Measurements from ENCODE around the gene SHISA5.

The SHISA5 gene

GRCh38 chr3:48472673-48472922 lies 31.4 kb downstream of the SHISA5 start:
- ATAC-seq, result peak; percentile 46
- no peak for TF ChIP-seq SNAI2 (CRISPR knock-in tag; IDR thresholded peaks at IDR 0.05)
- TF ChIP-seq, protein P1, sequence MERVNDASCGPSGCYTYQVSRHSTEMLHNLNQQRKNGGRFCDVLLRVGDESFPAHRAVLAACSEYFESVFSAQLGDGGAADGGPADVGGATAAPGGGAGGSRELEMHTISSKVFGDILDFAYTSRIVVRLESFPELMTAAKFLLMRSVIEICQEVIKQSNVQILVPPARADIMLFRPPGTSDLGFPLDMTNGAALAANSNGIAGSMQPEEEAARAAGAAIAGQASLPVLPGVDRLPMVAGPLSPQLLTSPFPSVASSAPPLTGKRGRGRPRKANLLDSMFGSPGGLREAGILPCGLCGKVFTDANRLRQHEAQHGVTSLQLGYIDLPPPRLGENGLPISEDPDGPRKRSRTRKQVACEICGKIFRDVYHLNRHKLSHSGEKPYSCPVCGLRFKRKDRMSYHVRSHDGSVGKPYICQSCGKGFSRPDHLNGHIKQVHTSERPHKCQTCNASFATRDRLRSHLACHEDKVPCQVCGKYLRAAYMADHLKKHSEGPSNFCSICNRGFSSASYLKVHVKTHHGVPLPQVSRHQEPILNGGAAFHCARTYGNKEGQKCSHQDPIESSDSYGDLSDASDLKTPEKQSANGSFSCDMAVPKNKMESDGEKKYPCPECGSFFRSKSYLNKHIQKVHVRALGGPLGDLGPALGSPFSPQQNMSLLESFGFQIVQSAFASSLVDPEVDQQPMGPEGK (CRISPR knock-in tag; IDR thresholded peaks at IDR 0.05; ENCODE audit: borderline replicate concordance), result peak; percentile 0; the same call in 1 of the 2 replicates

GRCh38 chr3:48470286-48470685 lies 33.7 kb downstream of the SHISA5 start:
- ATAC-seq, result no peak
- no peak for TF ChIP-seq SNAI2 (CRISPR knock-in tag; IDR thresholded peaks at IDR 0.05)
- no peak for TF ChIP-seq ZFP30 (CRISPR knock-in tag; IDR thresholded peaks at IDR 0.05)
- no peak for TF ChIP-seq TOX (CRISPR knock-in tag; IDR thresholded peaks at IDR 0.05; ENCODE audit: borderline replicate concordance)
- no peak for TF ChIP-seq CREB5 (CRISPR knock-in tag; IDR thresholded peaks at IDR 0.05; ENCODE audit: low read depth)
- TF ChIP-seq ZFP3 (CRISPR knock-in tag; IDR thresholded peaks at IDR 0.05), result no peak
- TF ChIP-seq, protein P2, sequence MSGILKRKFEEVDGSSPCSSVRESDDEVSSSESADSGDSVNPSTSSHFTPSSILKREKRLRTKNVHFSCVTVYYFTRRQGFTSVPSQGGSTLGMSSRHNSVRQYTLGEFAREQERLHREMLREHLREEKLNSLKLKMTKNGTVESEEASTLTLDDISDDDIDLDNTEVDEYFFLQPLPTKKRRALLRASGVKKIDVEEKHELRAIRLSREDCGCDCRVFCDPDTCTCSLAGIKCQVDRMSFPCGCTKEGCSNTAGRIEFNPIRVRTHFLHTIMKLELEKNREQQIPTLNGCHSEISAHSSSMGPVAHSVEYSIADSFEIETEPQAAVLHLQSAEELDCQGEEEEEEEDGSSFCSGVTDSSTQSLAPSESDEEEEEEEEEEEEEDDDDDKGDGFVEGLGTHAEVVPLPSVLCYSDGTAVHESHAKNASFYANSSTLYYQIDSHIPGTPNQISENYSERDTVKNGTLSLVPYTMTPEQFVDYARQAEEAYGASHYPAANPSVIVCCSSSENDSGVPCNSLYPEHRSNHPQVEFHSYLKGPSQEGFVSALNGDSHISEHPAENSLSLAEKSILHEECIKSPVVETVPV (CRISPR knock-in tag; IDR thresholded peaks at IDR 0.05), result no peak
- TF ChIP-seq ESRRG (CRISPR knock-in tag; IDR thresholded peaks at IDR 0.05), result no peak
- no peak for TF ChIP-seq TSHZ2 (CRISPR knock-in tag; IDR thresholded peaks at IDR 0.05)

DNA sequence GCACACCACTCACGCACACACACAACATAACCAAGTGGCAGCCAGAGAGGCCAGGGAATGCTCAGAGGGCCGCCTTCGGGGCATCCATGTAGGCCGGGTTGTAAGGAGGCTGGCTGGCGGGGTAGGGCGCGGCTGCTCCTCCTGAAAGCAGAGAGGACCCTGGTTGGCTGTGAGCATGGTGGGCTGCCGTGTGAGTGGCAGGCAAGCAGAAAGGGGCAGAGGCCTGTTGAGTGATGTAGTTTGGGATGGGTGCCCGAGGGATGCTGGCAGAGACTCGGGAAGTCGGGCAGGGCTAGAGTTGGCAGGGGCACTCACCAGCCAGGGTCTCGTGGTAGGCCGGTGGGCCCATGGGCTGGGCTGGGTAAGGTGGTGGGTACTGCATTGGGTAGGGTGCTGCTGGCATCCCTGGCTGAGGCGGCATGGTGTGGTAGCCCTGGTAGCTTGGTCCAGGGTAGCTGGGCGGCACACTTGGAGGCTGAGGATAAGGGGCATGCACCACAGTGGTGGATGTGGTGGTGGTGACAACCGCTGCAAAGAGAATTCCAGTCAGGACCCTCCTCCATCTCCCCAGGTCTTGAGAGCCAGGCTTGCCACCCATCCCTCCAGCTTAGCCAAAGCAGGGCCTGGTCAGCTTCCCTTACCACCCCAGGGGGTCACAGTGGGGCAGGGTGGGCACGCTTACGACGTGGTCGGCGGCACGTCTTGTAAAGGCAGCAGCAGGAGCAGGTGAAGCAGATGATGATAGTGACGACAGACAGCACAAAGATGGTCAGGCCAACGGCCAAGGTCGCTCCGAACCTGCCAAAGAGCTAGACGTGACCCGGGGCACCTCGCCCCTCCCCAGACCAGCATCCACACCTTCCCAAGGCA lies 34.7 kb downstream of the SHISA5 start:
- no peak for ATAC-seq
- no peak for TF ChIP-seq ZNF8 (CRISPR knock-in tag; IDR thresholded peaks at IDR 0.05)
- TF ChIP-seq, protein P3, sequence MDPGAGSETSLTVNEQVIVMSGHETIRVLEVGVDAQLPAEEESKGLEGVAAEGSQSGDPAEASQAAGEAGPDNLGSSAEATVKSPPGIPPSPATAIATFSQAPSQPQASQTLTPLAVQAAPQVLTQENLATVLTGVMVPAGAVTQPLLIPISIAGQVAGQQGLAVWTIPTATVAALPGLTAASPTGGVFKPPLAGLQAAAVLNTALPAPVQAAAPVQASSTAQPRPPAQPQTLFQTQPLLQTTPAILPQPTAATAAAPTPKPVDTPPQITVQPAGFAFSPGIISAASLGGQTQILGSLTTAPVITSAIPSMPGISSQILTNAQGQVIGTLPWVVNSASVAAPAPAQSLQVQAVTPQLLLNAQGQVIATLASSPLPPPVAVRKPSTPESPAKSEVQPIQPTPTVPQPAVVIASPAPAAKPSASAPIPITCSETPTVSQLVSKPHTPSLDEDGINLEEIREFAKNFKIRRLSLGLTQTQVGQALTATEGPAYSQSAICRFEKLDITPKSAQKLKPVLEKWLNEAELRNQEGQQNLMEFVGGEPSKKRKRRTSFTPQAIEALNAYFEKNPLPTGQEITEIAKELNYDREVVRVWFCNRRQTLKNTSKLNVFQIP (CRISPR knock-in tag; IDR thresholded peaks at IDR 0.05; ENCODE audit: borderline replicate concordance, low read depth), result no peak
- no peak for TF ChIP-seq TCF4 (CRISPR knock-in tag; IDR thresholded peaks at IDR 0.05; ENCODE audit: borderline replicate concordance)
- TF ChIP-seq ISL1 (CRISPR knock-in tag; IDR thresholded peaks at IDR 0.05), result no peak
- TF ChIP-seq GLIS3 (CRISPR knock-in tag; IDR thresholded peaks at IDR 0.05), result no peak
- TF ChIP-seq ZFP30 (CRISPR knock-in tag; IDR thresholded peaks at IDR 0.05), result no peak
- TF ChIP-seq ESRRG (CRISPR knock-in tag; IDR thresholded peaks at IDR 0.05), result no peak
- TF ChIP-seq, protein P2 (CRISPR knock-in tag; IDR thresholded peaks at IDR 0.05), result no peak
- TF ChIP-seq ZNF565 (CRISPR knock-in tag; conservative IDR thresholded peaks at IDR 0.05; ENCODE audit: low read depth), result no peak
- no peak for TF ChIP-seq PPARA (CRISPR knock-in tag; IDR thresholded peaks at IDR 0.05; ENCODE audit: borderline replicate concordance)
- TF ChIP-seq ZNF70 (CRISPR knock-in tag; IDR thresholded peaks at IDR 0.05), result no peak
- TF ChIP-seq CSDC2 (CRISPR knock-in tag; IDR thresholded peaks at IDR 0.05), result no peak
- TF ChIP-seq, protein P1 (CRISPR knock-in tag; IDR thresholded peaks at IDR 0.05; ENCODE audit: borderline replicate concordance), result no peak

Data from SK-N-SH treated with all-trans-retinoic acid at 6 μM for 48 hours (cell line).